Spinal cord (tissue), 10 donors: ENCODE results near the gene WDR86. TPM values are rescaled to one million over a fixed set of nuclear protein-coding genes. Genes with fewer than 3 reads are reported as not detected.
A peak's percentile ranks its signal among the peaks of the same experiment; 100 is the strongest.

Experiments used
- DNase-seq, 6 donors: peaks; one replicate each; pipeline versions ENCODE4 v3.0.0 to v3.0.0-alpha.2; 2013 to 2015; ENCODE audit warnings: low spot score in 6 of 6, low read depth in 4 of 6
- H3K27ac ChIP-seq: one replicate; pipeline ENCODE4 v1.5.1; 2013; ENCODE audit warnings: low read depth, low read length, control low read depth
- H3K27me3 ChIP-seq: one replicate; pipeline ENCODE4 v1.6.1; 2013; ENCODE audit warnings: low read length; ENCODE audit not compliant: control insufficient read depth, insufficient read depth
- H3K36me3 ChIP-seq: one replicate; pipeline ENCODE4 v1.6.1; 2013; ENCODE audit warnings: low read length; ENCODE audit not compliant: control insufficient read depth, insufficient read depth
- H3K4me1 ChIP-seq: one replicate; pipeline ENCODE4 v1.6.1; 2013; ENCODE audit warnings: low read length; ENCODE audit not compliant: control insufficient read depth, insufficient read depth
- H3K4me3 ChIP-seq: one replicate; pipeline ENCODE4 v1.5.1; 2013; ENCODE audit warnings: low read depth, low read length, control low read depth
- H3K9me3 ChIP-seq: one replicate; pipeline ENCODE4 v1.6.1; 2013; ENCODE audit warnings: low read length; ENCODE audit not compliant: control insufficient read depth, insufficient read depth
- WGBS: methylation state at CpG from one replicate; pipeline ENCODE4 v1.1.5; 2013; ENCODE audit warnings: missing lambda C conversion rate; ENCODE audit not compliant: insufficient coverage; 5-methylcytosine and 5-hydroxymethylcytosine counted together
- polyA plus RNA-seq, 2 donors: library from polyadenylated mRNA; unstranded; fragments of 120-200 nt; gene quantifications; one replicate each; pipeline ENCODE4 v1.2.1, GENCODE V29; 2013; ENCODE audit not compliant: insufficient read length in 2 of 2
- total RNA-seq, 2 donors: library from RNA; depleted of rRNA in 1 of 2; stranded (reverse); fragments of 120-200 nt in 1 of 2; fragments of >200 nt in 1 of 2; gene quantifications; one replicate each; pipeline versions ENCODE4 v1.2.3 to v1.2.4, GENCODE V29; 2013 to 2014
- donor health status: healthy.

Gene WDR86
- total and polyA plus RNA-seq, 4 donors = 16.6 to 139 (median 44.4) TPM

DNA sequence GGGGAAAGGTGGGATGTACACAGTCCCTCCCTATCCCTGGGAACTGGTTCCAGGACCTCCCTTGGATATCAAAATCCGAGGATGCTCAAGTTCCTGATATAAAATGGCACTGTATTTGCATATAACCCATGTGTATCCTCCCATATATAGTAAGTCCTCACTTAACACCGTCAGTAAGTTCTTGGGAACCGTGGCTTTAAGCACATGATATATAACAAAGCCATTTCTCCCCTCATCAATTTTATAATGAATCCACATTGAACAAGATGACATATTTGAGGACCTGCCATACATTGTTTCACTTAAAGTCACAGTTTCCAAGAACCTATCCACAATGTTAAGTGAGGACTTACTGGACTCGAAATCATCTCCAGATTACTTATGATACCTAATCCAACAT, 24.7 kb upstream of the WDR86 start:
- Histone ChIP-seq H3K9me3 (no peaks in the 10 kb centered on the region), H3K36me3 (no peaks in the 10 kb centered on the region), H3K4me1 (peaks cover 38% of the 10 kb centered on the region), H3K4me3 (no peak overlapping the region), H3K27me3 (peaks cover 8% of the 10 kb centered on the region), H3K27ac (no peak overlapping the region)
- 93% methylated on average over 3 of the region's 4 CpGs for WGBS
- DNase-seq = no peak

GRCh38 chr7:151433721-151434400, 24.0 kb upstream of the WDR86 start:
- 92% methylated on average over 12 of the region's 15 CpGs for WGBS
- Histone ChIP-seq H3K4me1 (peaks cover 39% of the 10 kb centered on the region), H3K9me3 (no peaks in the 10 kb centered on the region), H3K4me3 (no peak overlapping the region), H3K36me3 (no peaks in the 10 kb centered on the region), H3K27me3 (peaks cover under 1% of the 10 kb centered on the region), H3K27ac (no peak overlapping the region)
- no peak for DNase-seq

- Histone ChIP-seq H3K27me3 (no peaks in the 10 kb centered on the region), H3K4me1 (peaks cover 49% of the 10 kb centered on the region), H3K4me3 (no peak overlapping the region), H3K27ac (no peak overlapping the region), H3K9me3 (no peaks in the 10 kb centered on the region), H3K36me3 (no peaks in the 10 kb centered on the region)
- WGBS = 85% methylated on average over 10 of the region's 14 CpGs
- DNase-seq = no peak
These were observed 23.1 kb upstream of the WDR86 start for GRCh38 chr7:151432658-151433521.

GRCh38 chr7:151431768-151432311, 22.0 kb upstream of the WDR86 start:
- no peak overlapping the region for H3K4me3 ChIP-seq
- no peak overlapping the region for H3K27ac ChIP-seq
- no peaks in the 10 kb centered on the region for H3K9me3 ChIP-seq
- no peaks in the 10 kb centered on the region for H3K36me3 ChIP-seq
- H3K27me3 ChIP-seq = no peaks in the 10 kb centered on the region
- DNase-seq = no peak
- H3K4me1 ChIP-seq = peaks cover 59% of the 10 kb centered on the region
- WGBS = 94% methylated on average over 25 of the region's 25 CpGs

GRCh38 chr7:151431281-151431767, 21.5 kb upstream of the WDR86 start:
- peaks cover 58% of the 10 kb centered on the region for H3K4me1 ChIP-seq

GRCh38 chr7:151430391-151431205, 20.8 kb upstream of the WDR86 start:
- no peak overlapping the region for H3K27ac ChIP-seq
- peaks cover 54% of the 10 kb centered on the region for H3K4me1 ChIP-seq
- H3K4me3 ChIP-seq = no peak overlapping the region
- no peak for DNase-seq
- H3K9me3 ChIP-seq = no peaks in the 10 kb centered on the region
- 94% methylated on average over 11 of the region's 16 CpGs for WGBS
- H3K36me3 ChIP-seq = no peaks in the 10 kb centered on the region
- no peaks in the 10 kb centered on the region for H3K27me3 ChIP-seq

More at GRCh38 chr7:151431281-151431767, 21.5 kb upstream of the WDR86 start:
- no peak for DNase-seq
- H3K4me3 ChIP-seq = no peak overlapping the region
- 97% methylated on average over 11 of the region's 13 CpGs for WGBS
- H3K9me3 ChIP-seq = no peaks in the 10 kb centered on the region
- no peaks in the 10 kb centered on the region for H3K36me3 ChIP-seq
- no peak overlapping the region for H3K27ac ChIP-seq
- H3K27me3 ChIP-seq = no peaks in the 10 kb centered on the region

DNA sequence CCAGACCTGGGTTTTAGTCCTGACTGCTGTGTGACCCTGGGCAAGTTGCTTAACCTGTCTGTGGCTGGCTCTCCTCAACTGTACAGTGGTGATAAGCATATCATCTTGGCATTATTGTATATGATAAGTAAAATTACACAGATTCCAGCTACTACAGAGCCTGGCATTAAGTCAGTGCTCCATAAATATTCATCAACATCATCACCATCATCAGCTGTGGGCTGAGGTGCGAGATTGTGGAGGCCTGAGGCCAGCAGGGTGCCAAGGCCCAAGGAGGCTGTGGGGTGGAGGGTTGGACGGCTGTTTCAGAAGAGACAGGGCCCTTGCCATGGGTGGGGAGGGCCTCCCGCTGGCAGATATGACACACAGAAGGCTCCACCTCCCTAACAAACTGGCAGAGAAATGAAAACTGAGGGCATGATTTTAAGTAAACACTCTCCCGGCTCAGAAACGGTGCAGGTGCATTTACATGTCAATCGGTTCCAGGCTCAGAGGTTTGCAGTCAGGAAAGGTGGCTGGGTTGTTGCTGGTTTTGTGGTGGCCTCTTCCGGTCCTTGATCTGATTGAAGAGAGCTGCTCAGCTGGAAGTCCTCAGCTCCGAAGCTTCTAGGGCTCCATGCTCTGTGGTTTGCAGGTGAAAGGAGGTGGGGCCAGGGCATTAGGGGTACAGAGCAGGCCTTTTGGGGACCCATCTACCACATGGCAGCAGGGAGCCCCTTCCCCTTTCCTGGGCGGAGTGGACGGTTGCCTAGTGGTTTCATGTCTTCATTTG, 19.9 kb upstream of the WDR86 start:
- WGBS = 68% methylated on average over 3 of the region's 10 CpGs
- Histone ChIP-seq H3K27ac (peak overlapping the region; percentile 89), H3K27me3 (no peaks in the 10 kb centered on the region), H3K4me3 (no peak overlapping the region), H3K36me3 (no peaks in the 10 kb centered on the region), H3K9me3 (no peaks in the 10 kb centered on the region), H3K4me1 (peaks cover 46% of the 10 kb centered on the region)
- peak in 1 of 6 donors; percentile 48 for DNase-seq

- H3K27ac ChIP-seq = peak overlapping the region; percentile 89
- no peaks in the 10 kb centered on the region for H3K27me3 ChIP-seq
- no peaks in the 10 kb centered on the region for H3K36me3 ChIP-seq
- no peaks in the 10 kb centered on the region for H3K9me3 ChIP-seq
- no peak for DNase-seq
- H3K4me1 ChIP-seq = peaks cover 45% of the 10 kb centered on the region
- WGBS = no CpG with 5 or more reads among the region's 5 CpGs
- no peak overlapping the region for H3K4me3 ChIP-seq
These were observed 19.4 kb upstream of the WDR86 start for GRCh38 chr7:151429237-151429559.
